Activated CD4-positive, alpha-beta T cell treated with anti-CD3 and anti-CD28 coated beads, Interleukin-10, Interleukin-2, amounts not matched to agents 100 ng/mL and 50 ng/mL, durations not matched to agents 16 hours and 8 hours (primary cell): ENCODE results near the gene CRIM1.
"Not testable (repeated sequence)": the region's sequence is repeated elsewhere in the genome, so short reads cannot be mapped to it uniquely, and the experiment has no call there.

Experiments used
- DNase-seq: peaks from one replicate; pipeline ENCODE4 v3.0.0-alpha.2; 2020

CRIM1 gene

DNA sequence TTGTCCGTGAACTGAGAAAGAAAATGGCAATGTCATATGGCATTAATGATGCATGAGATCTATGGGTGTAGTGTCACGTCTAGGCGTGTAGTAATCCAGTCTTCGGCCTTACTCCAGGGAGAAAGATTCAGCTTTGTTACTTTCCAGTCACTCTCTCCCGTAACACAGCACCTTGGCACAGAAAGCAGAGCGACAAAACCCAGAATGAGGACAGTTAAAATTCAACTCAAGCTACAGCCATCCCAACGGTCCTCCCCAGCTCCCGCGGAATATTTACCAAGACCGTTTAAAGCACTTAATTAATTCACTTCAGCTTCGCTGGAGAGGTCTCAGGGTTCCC, 797 bp upstream of the CRIM1 start:
- DNase-seq = no peak

DNA sequence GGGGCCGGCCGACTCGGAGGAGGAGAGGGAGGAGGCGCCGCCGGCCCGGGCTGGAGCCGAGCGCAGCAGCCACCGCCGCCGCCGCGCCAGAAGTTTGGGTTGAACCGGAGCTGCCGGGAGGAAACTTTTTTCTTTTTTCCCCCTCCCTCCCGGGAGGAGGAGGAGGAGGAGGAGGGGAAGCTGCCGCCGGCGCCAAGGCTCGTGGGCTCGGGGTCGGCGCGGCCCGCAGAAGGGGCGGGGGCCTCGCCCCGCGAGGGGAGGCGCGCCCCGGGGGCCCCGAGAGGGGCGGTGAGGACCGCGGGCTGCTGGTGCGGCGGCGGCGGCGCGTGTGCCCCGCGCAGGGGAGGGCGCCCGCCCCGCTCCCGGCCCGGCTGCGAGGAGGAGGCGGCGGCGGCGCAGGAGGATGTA, 316 bp downstream of the CRIM1 start:
- no peak for DNase-seq

DNA sequence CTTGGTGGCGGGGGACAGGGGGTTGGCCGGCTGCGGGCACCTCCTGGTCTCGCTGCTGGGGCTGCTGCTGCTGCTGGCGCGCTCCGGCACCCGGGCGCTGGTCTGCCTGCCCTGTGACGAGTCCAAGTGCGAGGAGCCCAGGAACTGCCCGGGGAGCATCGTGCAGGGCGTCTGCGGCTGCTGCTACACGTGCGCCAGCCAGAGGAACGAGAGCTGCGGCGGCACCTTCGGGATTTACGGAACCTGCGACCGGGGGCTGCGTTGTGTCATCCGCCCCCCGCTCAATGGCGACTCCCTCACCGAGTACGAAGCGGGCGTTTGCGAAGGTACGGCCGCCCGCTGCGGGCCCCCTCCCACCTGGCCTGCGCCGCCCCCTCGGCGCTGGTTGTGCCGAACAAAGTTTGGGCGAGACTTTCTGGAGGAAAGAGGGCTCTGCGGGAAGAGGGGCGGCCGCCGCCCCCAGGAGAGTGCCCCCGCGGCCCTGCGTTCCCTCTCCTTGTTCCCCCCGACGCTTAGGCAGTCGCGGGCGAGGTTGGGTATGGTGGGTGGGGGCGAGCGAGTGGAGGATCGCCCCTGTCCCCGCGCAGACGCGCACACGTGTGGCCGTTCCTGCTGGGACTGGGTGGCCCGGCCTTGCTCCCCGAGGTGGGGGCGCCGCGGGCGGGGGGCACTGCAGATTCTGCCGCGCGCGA, 866 bp downstream of the CRIM1 start:
- DNase-seq = peak; percentile 48

DNA sequence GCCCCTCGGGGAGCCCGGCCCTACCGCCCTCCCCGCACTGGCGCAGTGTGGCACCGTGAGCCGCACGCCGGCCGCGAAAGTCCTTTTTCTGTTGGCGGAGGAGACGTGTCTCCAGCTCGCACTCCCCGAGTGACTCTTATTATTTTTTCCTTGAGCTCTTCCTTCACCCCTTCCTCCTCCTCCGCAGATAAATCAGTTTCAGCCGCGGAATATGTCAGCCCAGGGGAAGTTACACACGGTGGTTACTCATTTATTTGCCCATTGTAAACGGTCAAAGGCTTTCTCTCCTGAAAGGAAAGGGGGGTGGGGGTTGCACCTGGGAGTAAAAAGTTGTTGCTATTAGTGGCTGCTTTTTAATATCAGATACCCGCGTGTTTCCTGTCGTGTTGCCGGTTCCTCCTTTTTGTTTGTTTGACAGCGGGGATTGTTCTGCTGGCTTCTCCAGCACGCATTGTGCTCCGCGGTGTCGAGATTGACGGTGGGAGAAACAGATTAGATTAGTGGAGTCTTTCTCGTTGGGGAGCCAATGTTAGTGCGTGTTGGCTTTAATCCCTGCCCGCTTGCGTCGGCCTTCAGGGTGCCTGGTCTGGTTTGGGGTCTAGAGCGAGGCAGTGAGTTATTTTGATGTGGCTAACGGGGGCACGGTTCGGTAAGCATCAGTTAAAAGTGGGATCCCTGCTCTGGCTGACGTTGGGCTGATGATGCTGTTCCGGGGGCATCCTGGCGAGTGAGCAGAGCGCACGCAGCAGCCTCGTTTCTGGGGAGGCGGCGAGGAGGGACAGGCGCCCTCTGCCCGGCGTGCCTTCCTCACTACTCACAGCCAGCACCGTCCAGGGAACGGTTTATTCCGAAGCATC, 1.6 kb downstream of the CRIM1 start:
- DNase-seq = peak; percentile 47

DNA sequence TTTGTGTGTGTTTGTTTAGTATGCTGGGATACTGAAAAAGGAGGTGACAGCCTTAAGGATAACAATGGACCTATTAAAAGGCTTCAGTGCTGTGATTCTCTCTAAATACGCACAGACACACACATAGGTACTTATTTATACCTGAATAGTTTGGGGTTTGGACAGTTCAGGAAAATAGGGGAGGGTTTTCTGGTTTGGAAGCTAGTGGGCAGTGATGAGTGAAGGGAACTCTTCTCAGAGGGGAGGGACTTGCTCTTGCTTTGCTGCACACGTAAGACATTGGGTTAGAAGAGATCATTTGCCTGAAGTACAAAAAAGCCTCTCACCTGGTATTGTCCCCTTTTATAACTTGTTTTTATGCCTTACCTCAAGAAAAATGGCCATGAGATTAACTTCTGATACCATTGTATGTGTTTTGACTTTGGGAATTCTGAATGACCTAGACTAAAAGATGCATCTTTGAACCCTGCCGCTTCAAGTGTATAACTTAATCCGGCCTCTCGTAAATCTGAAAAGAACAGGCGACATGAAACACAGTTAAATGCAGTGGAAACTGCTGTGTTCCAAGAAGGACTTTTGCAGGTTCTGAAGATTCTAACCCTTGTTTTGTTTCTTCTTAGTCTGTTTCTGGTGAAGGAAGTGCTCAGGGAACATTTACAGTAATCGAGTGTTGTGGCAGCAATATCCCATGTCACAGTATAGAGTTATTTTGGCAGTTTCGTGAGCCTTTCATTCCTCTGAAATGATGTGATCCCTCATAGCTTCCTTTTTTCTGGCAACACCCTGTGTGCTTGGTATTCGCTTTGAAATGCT, 2.5 kb downstream of the CRIM1 start:
- no peak for DNase-seq

DNA sequence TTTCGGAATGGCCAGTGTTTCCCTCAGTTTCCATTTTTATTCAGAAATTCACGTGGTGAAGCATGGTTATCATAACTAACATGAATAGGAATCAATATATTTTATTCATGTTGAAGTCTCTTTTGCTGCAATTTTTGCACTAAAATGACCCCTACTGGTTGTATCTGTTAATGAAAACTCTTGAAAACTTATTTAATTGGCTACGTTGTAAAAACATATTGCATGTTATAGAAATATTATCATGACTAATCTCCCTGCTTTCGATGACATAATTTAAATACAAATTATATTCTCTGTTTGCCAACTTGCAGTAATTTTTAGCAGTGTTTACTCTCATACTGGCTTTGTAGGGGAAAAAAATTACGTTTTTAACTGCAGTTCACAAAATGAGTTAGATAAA, 3.5 kb downstream of the CRIM1 start:
- peak; percentile 37 for DNase-seq

DNA sequence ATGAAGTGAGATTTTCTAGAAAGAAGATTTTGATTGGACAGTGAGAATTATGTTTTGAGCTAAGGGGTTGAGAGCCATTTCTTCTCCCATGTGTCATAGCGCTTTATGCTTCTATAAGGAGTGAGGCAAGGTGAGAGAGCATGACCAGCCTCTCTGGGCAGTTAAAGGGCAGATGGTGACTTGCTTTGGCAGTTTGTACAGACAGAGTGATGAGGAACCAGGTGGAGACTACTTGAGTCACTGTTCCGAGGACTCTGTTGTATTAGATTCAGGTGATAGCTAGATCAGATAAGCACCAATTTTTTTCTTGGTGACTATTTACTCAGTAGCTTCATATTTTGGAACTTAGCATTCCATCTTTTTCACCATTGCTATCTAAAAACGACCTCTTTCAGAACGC, 4.5 kb downstream of the CRIM1 start:
- no peak for DNase-seq

DNA sequence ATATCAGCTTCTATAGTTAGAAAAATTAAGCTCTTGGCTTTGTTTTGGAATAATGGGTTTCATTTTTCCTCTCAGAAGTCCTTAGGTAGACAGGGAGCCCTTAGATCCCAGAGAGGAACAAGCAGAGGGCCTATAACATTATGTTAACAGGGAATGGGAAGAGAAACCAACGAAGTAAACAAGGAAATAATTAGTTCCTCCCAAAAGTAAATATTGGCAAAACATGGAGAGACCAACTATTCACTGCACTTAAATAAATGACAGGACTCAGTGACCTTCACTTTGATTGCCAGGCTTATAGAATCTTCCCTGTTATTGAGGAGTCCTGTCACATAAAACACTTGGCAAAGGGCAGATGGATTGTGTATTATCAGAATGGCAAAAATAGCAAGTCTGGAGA, 5.3 kb downstream of the CRIM1 start:
- DNase-seq = no peak

DNA sequence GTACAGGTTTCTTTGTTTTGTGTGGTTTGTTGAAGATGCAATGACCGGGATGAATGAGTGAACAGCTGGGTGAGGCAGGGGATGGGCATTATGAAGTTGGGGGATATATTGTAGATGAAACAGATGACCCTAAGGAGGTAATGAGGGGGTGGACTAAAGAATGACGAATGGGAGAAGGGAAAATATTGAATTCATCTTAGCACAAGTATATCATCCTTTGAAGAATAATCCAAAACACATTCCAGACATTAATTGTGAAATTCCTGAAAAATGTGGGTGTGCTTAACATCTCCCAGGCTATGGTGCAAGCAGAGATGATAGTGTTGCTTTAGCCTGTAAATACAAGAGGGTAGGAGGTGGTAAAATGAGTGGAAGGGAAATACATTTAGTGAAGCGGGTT, 5.8 kb downstream of the CRIM1 start:
- DNase-seq = no peak

DNA sequence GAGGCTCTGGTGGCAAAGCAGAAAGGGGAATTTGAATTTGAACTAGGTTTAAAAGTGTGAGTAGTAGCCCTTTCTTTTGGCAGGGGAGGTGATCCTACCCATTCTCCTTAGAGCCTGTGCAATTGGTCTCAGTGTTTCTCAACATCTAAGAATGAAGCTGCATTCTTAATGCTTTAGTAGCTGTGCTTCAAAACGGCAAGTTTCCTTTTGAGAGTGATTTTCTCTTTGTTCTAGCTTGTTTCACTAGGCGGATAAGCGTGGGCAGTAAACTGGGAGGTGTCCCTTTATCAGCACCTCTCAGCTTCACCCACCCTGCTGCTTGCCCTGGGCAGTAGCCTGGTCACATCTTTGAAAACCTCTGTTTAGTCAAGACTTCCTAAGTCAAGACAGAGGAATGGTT, 6.7 kb downstream of the CRIM1 start:
- no peak for DNase-seq

DNA sequence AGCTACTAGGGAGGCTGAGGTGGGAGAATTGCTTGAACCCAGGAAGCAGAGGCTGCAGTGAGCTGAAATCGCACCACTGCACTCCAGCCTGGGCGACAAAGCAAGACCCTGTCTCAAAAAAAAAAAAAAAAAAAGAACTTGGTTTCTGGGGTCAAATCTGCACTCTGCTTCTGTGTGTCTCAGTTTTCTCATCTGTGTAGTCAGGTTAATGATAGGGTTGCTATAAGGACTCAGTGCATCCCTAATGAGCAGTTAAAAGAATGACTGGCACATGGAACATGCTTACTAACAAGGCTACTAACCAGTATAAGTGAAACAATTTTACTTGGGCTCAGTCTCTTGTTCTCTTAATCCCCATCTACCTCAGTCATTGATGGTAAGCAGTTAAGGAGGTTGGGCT, 7.5 kb downstream of the CRIM1 start:
- DNase-seq = not testable (repeated sequence)

DNA sequence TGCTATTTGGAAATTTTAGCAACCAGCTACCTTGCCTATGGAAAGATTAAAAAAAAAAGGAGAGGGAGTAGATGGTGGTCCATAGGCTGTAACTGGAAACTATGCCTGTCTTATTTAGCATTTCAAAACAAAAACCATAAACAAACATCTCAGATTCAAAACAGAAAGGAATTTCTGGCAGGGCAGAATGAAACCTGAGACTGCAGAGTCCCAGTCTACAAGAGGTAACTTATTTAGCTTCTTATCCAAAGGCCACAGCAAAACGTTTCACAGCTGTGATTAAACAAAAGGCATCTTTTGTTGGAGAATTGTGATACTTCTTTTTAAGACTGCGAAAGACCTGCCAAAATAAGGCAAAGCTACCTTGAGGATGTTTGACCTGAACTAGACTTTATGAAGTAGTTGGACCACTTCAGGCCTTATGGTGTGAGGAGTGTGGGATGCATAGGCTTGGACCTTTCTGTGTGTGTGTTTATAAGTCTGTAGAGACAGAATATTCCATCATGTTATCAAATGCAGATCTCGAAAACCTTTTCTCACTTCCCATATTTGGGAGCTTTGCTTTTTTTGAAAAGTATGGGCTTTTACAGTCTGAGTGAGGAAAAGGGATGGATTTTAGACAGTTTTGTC, 11.0 kb downstream of the CRIM1 start:
- DNase-seq = no peak

DNA sequence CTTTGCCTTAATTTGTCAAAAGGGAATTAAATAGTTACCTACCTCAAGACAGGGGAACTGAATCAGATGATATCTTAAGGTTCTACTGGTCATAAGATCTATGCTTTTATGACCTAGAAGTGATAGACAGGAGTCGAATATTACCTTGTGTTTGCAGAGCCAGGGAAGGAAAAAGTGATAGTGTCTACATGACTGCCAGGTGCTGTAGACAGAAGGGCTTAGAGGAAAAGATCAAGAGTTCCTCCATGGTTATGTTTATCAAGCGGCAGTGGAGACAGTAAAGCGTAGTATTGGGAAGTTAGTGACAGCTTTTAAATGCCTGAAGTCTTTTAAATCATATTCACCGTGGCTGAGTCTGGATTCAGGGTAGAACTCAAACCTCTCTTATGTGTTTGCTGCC, 11.9 kb downstream of the CRIM1 start:
- no peak for DNase-seq

DNA sequence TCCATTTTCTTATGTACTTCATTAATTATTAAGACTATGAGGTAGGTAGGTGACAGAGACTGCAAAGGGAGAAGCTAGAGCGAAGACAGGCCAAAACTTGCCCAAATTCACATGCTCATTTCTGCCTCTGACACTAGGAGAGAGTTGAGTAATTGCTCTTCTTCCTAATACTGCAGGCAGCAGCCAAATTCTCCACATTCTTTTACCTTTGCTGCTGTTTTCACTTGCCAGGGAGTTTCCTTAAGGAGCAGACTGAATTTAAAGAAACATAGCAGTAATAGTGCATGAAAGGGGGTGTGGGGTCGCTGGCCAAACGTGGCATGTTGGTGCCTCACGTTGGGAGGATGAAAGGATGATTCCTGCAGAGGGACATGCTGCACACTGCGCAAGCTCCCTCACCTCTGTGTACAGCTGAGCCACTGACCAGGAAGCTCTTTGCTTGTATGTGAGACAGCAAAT, 12.3 kb downstream of the CRIM1 start:
- no peak for DNase-seq

DNA sequence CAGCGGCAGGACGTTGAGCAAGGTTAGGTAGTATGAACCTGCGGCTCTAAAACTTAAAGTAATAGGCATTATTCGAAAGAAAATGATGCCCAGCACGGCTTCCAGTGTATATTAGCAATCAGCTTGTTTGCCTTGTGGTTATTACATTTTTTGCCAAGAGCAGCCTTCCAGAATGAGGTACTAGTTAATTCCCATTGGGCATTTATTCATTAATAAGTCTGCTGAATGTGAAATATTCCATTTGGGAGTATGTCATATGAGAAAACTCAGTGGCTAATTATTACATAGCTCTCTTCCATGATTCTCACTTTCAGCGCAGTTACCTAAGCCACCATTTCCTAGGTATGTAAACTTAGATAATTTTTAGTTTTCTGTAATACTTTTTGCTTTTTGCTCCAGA, 12.9 kb downstream of the CRIM1 start:
- DNase-seq = no peak

DNA sequence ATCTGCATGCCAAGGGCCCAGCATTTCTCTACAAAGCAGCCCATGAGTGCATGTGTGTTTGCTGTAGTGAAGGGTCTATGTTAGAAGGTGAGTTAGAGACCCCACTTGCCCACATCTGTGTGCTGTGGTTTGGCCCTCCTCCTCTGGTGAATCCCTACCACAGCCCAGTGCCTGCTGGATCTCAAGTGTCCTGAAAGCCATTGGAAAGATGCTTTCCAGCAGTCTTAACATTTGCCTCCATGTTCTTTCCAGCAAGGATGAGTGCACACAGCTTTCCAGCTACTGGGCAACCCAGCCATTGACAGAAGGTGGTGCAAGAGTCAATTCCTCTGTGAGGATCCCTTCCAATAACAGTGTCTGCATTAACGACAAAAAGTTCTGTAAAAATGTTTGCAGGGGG, 13.6 kb downstream of the CRIM1 start:
- DNase-seq = no peak

DNA sequence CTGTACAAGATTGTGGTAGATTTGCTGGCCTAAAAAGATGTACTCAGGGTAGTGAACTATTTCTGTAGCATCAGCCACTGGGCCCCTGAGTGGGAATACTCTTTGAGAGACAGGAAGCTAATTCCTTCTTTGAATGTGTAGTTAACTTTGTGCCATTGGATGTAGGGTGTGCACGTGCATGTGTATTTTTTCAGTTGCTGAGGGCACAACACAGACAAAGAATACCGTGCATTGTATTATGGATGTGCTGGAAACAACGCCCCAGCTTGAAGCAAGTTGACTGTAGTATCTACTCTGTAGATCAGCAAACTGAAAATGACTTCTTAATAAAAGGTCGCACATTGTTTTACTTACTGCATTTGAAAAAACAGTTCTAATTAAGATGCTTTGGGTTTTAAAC, 14.1 kb downstream of the CRIM1 start:
- no peak for DNase-seq

DNA sequence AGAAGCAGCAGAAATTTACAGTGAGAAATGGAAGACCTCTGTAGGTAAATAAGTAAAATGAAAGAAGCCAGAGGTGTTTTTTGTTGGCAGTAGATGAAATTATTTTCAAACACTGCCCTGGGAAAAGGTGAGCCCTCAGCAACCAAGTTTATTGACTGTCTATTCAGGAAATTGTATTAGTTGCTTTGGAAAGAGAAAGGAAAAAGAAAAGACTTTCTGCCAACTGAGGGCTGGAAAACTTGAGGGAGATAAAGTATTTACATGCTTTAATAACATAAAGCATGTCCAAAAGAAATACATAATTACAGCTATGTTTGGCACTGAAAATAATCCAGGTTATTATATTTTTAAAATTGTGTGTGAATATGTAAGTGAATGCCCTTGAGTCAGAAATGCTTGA, 14.7 kb downstream of the CRIM1 start:
- no peak for DNase-seq

DNA sequence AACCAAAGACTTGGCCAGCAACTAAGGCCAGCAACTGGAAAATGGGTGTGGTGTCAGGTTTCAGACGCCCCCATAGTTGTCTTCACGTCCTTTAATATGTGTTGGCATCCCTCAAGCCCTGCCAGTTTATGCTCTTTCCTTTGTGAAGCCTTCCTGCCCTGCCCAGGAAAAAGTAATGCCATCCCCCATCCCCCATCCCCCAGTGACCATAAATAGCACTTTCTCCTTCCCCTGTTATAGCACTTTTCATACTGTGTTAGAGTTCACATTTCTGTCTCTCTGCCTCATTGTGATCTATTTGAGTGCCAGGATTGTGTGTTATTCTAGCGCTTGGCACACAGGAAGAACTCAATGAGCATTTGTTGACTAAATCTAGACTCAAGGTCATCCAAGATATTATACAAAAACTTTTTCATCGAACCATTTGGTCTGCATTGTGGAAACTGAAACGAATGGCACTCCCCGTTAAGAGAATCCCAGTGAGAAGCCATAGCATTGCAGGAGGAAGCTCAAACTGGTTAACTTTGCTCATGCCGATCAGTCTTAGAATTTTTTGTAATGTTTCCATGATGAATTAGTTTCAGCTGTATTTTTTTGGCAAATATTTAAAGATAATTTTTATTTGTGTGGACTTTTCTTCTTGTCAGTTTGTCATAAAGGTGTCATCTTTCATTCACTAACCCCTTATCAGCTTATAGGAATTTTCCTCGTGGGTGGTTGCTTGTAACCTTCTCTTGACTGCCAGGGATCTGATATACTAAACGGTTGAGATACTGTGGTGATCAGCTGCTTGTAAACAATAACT, 15.7 kb downstream of the CRIM1 start:
- no peak for DNase-seq

DNA sequence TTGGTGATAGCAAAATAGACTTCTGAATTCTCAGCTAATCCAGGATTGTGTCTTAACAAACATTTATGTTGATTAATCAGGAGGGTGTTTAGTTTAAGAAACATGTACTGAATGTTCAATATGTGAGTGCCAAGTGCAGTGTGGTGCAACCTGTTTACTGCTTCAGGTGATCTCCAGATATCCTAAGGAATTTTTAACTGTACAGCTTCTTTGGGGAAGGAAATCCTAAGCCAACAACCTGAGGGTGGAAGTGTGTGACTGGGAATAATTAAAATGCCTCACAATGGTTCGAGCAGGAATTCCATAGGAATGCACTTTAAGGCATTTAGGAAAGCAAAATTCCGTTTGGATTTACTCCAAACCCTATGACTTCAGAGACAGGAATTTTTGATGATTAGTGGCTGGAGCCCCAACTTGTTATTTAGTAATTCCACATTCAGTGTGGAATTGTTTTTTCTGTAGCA, 16.4 kb downstream of the CRIM1 start:
- DNase-seq = no peak

DNA sequence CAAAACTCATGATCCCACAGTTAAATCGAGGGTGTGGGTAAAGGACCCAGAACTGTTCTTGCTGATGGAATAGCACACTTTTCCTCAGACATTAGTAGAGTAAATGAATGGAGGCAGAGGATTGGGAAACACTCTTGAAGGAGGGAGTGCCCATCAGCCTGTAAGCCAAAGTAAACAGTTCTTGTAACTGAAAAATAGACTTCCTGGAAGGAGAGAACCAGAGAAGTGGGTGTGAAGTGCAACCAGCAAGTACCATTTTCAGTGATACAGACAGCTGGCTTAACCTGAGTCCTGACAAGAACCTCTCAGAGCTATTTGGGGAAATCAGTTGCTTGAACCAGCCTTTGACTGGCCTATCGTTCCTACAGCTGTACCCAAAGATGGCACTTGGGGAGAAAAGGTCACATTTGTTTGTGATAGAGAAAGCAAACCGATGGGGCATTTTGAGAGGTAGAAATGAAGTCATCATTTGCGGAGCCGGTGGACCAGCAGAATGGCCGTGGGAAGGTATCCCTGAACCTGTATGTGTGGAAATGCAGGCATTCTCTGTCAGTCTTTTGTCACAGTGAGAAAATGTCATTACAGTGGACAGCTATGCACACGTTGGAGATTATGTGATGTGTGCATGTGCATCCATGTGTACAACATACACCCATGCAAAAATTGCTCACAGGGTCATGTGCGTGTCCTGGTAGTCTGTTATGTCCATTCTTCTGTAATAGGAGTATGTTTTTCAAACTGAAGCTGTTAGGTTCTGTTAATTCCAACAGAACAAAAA, 17.8 kb downstream of the CRIM1 start:
- DNase-seq = peak; percentile 13
